Activated T-cell treated with anti-CD3 and anti-CD28 coated beads for 4 hours (primary cell): Measurements from ENCODE around the gene UGT2B28.
"Not testable (repeated sequence)": the region's sequence is repeated elsewhere in the genome, so short reads cannot be mapped to it uniquely, and the experiment has no call there.

Experiments
- DNase-seq: peaks from one replicate; pipeline ENCODE4 v3.0.0-alpha.2; 2020

The UGT2B28 gene

DNA sequence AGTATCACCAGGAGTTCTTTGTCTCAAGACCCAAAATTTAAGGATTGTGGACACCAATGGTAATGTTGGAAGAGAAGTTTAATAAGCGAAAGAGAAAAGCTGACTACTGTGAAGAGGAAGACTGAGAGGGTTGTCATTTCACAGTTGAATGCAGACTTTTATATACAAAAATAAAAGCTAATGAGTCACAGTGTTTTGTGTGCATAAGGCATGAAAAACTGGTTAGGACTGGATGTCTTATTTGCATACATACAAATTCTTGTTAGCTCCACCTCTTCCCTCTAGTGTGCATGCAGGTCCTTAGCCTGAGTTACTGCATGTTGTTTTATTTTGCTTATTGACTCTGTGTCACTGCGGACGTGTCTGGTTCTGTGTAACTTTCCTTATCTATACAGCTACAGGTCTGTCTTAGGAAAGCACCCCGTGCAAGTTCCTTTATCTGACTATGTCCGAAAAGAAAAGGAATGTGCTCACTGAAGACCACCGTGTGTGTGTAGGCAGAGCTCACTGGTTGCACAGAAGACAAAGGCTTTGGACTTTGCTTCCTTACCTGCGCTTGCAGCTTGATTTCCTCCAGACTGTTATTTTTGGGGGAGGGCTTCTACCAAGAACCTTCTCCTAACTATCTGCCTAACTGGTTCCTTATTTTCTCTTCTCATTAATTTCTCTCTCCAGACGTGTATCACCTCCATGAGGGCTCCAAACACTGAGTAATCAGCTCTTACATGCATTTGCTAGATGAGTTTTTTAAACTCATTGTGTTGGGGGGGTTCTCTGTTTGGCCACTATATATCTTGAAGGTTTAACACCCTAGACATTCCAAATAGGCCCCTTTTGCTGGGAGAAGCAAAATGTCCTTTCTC is 63.5 kb downstream of the UGT2B28 start:
- DNase-seq: not testable (repeated sequence)
